ENCODE measurements around the gene CDH5. TPM values are rescaled to one million over a fixed set of nuclear protein-coding genes. Genes with fewer than 3 reads are reported as not detected.
A peak's percentile ranks its signal among the peaks of the same experiment; 100 is the strongest.

Gene CDH5
- total and polyA plus RNA-seq, 2 donors (not counting 3 experiments of a cell fraction or from before 2014, with no cell fraction given): 765 to 815 TPM

GRCh38 chr16:66361604-66362135 lies 4.8 kb upstream of the CDH5 start:
- H3K9me3 ChIP-seq (replicated peaks; ENCODE audit: control insufficient read depth, insufficient read depth, low read length): no peaks in the 10 kb centered on the region
- H3K27ac ChIP-seq (ENCODE audit: insufficient read depth, low read depth, low read length): peak overlapping the region; percentile 99
- TF ChIP-seq GATA2 (IDR thresholded peaks at IDR 0.05; ENCODE audit: insufficient read depth, insufficient read length, low read depth, low read length): no peak
- TF ChIP-seq CTCF (IDR thresholded peaks at IDR 0.05; ENCODE audit: extremely low read depth in 1 of 2, insufficient read depth in 1 of 2, low read depth in 1 of 2, low read length in 2 of 2): no peak
- TF ChIP-seq MAX (IDR thresholded peaks at IDR 0.05; ENCODE audit: insufficient read depth, insufficient read length): no peak
- TF ChIP-seq JUN (IDR thresholded peaks at IDR 0.05; ENCODE audit: borderline replicate concordance, insufficient read depth, insufficient read length, low read depth): no peak
- no peak overlapping the region for H3K4me2 ChIP-seq (ENCODE audit: insufficient read depth, low read length)
- CTCF ChIA-PET: interaction anchor here (1.1 kb wide), 1 partner anchor 17 kb away, joined by 5 read pairs; no protein-coding TSS in a partner anchor
- no peak overlapping the region for H2AFZ ChIP-seq (ENCODE audit: low read depth, low read length)
- FAIRE-seq (peak; percentile 24), DNase-seq (ENCODE audit: low read depth, low spot score) (no peak)
- no peaks in the 10 kb centered on the region for H3K36me3 ChIP-seq (ENCODE audit: control insufficient read depth in 2 of 2, extremely low read depth in 1 of 2, insufficient read depth in 2 of 2, low read length in 2 of 2)
- BruUV-seq (replicated peaks): no TSS peak
- H3K4me1 ChIP-seq (ENCODE audit: control insufficient read depth, extremely low read depth, insufficient read depth, low read length): peaks cover 88% of the 10 kb centered on the region
- H3K9me1 ChIP-seq (replicated peaks; ENCODE audit: control insufficient read depth, extremely low read depth, insufficient read depth, low read length): no peaks in the 10 kb centered on the region
- no peaks in the 10 kb centered on the region for H4K20me1 ChIP-seq (replicated peaks; ENCODE audit: control insufficient read depth, extremely low read depth, insufficient read depth, low read length)
- intact Hi-C loops (cut with micrococcal nuclease) (no loop called here), dilution Hi-C loops (cut with MboI; ENCODE audit: extremely low pct_ligation_motif_present, low sequenced_read_pairs) (no loop called here)
- peaks cover 12% of the 10 kb centered on the region for H3K79me2 ChIP-seq (ENCODE audit: control insufficient read depth, insufficient read depth, low read length)
- no peak overlapping the region for H3K4me3 ChIP-seq (replicated peaks in 1 of 3; ENCODE audit: insufficient read depth in 1 of 3, low read depth in 1 of 3, low read length in 3 of 3)
- POLR2A ChIA-PET: interaction anchor here (1.2 kb wide), 1 partner anchor 9 kb away, joined by 5 read pairs; no protein-coding TSS in a partner anchor
- H3K27me3 ChIP-seq (ENCODE audit: control insufficient read depth in 2 of 2, insufficient read depth in 2 of 2, low read length in 2 of 2): no peaks in the 10 kb centered on the region
- H3K9ac ChIP-seq (replicated peaks; ENCODE audit: extremely low read depth, insufficient read depth, low read length): peak overlapping the region; percentile 12

Data from endothelial cell of umbilical vein (primary cell).